Measurements from ENCODE around the gene TAP2.

GRCh38 chr6:32849126-32849525 lies 10.6 kb upstream of the TAP2 start:
- no peak for TF ChIP-seq REST (IDR thresholded peaks at IDR 0.05; ENCODE audit: insufficient read depth in 1 of 2, low read depth in 2 of 2, low read length in 2 of 2)
- TF ChIP-seq TAF1 (IDR thresholded peaks at IDR 0.05; ENCODE audit: borderline replicate concordance, insufficient read depth, low read length) = no peak
- TF ChIP-seq POLR2AphosphoS5 (IDR thresholded peaks at IDR 0.05; ENCODE audit: low read depth, low read length) = no peak
- TF ChIP-seq SIN3A (IDR thresholded peaks at IDR 0.05; ENCODE audit: borderline replicate concordance, insufficient read depth, low read length) = no peak
- no peak for TF ChIP-seq FOXP2 (optimal IDR thresholded peaks at IDR 0.05; ENCODE audit: borderline replicate concordance, extremely low read depth, extremely low read length, insufficient read depth)

Data from PFSK-1 (cell line).